Activated CD8-positive, alpha-beta T cell treated with anti-CD3 and anti-CD28 coated beads for 36 hours (primary cell): ENCODE data around the gene LRP3. TPM values are rescaled to one million over a fixed set of nuclear protein-coding genes. Genes with fewer than 3 reads are reported as not detected.

Experiments
- ATAC-seq: fragments of 200-7000 bp; cut with Tn5 transposase; one replicate; pipeline ENCODE4 v1.10.0; 2021; ENCODE audit warnings: mild to moderate bottlenecking, moderate library complexity
- CTCF ChIA-PET: fragments of 350-600 bp; sonication (Branson Sonifier 250); formaldehyde crosslinking; loops from one replicate; lab custom pipeline; 2021; ENCODE audit warnings: antibody characterized with exemption; lab: Charles Lee
- POLR2A ChIA-PET: fragments of 350-600 bp; sonication (Branson Sonifier 250); formaldehyde crosslinking; loops from one replicate; lab custom pipeline; 2021; ENCODE audit warnings: antibody characterized with exemption; lab: Charles Lee
- DNase-seq: peaks from one replicate; pipeline ENCODE4 v3.0.0-alpha.2; 2020
- H3K27ac Mint-ChIP-seq: one replicate; pipeline ENCODE4 v1.8.0; 2021; ENCODE audit warnings: mild to moderate bottlenecking, mixed read lengths
- H3K27me3 Mint-ChIP-seq: one replicate; pipeline ENCODE4 v1.8.0; 2021; ENCODE audit warnings: mixed read lengths
- H3K36me3 Mint-ChIP-seq: one replicate; pipeline ENCODE4 v1.8.0; 2021; ENCODE audit warnings: low read depth, mixed read lengths
- H3K4me1 Mint-ChIP-seq: one replicate; pipeline ENCODE4 v1.8.0; 2021; ENCODE audit warnings: low read depth, mixed read lengths
- H3K4me3 Mint-ChIP-seq: one replicate; pipeline ENCODE4 v1.8.0; 2021; ENCODE audit warnings: mild to moderate bottlenecking, moderate library complexity, mixed read lengths
- H3K9me3 Mint-ChIP-seq: one replicate; pipeline ENCODE4 v1.8.0; 2021; ENCODE audit warnings: mixed read lengths
- CTCF ChIP-seq: fragments of 200-600 bp; IDR thresholded peaks from one replicate; pipeline ENCODE4 v1.8.0; 2022; ENCODE audit warnings: antibody characterized with exemption, mild to moderate bottlenecking
- intact Hi-C: fragments of 100-400 bp; cut with micrococcal nuclease; formaldehyde crosslinking; loops from one replicate; pipeline ENCODE4 v1.10.0; 2022
- total RNA-seq, 2 experiments: library from RNA; stranded (reverse); gene quantifications; one replicate each; pipeline ENCODE4 v1.2.3, GENCODE V29; 2021

LRP3 gene
- total RNA-seq, 2 experiments from 2014 or later, result 0.27 to 0.31 TPM

GRCh38 chr19:33227870-33228599 lies 33.9 kb downstream of the LRP3 start:
- TF ChIP-seq CTCF, result no peak
- H3K4me3 Mint-ChIP-seq, result no peak overlapping the region
- H3K36me3 Mint-ChIP-seq, result peaks cover 4% of the 10 kb centered on the region
- intact Hi-C loops, result no loop called here
- POLR2A ChIA-PET, result no interaction called here
- ATAC-seq, result no peak
- CTCF ChIA-PET, result interaction anchor here (1.1 to 1.6 kb wide), 3 partner anchors 44 to 181 kb away, joined by 4 to 5 read pairs (median 4); partner anchors contain the start of gene CEBPA
- no peak for DNase-seq
- no peak overlapping the region for H3K27ac Mint-ChIP-seq
- H3K9me3 Mint-ChIP-seq, result peaks cover 14% of the 10 kb centered on the region
- H3K4me1 Mint-ChIP-seq, result peaks cover 7% of the 10 kb centered on the region
- H3K27me3 Mint-ChIP-seq, result peaks cover 56% of the 10 kb centered on the region

GRCh38 chr19:33229962-33230361 lies 35.8 kb downstream of the LRP3 start:
- Mint-ChIP-seq H3K4me3 (no peak overlapping the region), H3K36me3 (peaks cover 4% of the 10 kb centered on the region), H3K9me3 (peaks cover 14% of the 10 kb centered on the region), H3K27ac (no peak overlapping the region), H3K4me1 (peaks cover 6% of the 10 kb centered on the region), H3K27me3 (peaks cover 43% of the 10 kb centered on the region)
- no peak for DNase-seq
- POLR2A ChIA-PET, result no interaction called here
- CTCF ChIA-PET, result no interaction called here
- TF ChIP-seq CTCF, result no peak
- intact Hi-C loops, result no loop called here
- ATAC-seq, result no peak

- Mint-ChIP-seq H3K4me1 (peaks cover under 1% of the 10 kb centered on the region), H3K27me3 (peaks cover 36% of the 10 kb centered on the region), H3K9me3 (peaks cover 14% of the 10 kb centered on the region), H3K4me3 (no peak overlapping the region), H3K27ac (no peak overlapping the region), H3K36me3 (peaks cover 4% of the 10 kb centered on the region)
- POLR2A ChIA-PET, result interaction anchor here (0.9 to 1.3 kb wide), 2 partner anchors 10 to 35 kb away, joined by 3 read pairs; no protein-coding TSS in a partner anchor
- CTCF ChIA-PET, result interaction anchor here (1.1 to 1.2 kb wide), 2 partner anchors 14 to 49 kb away, joined by 3 read pairs; no protein-coding TSS in a partner anchor
- TF ChIP-seq CTCF, result no peak
- DNase-seq (no peak), ATAC-seq (no peak)
- intact Hi-C loops, result no loop called here
Observed at GRCh38 chr19:33231511-33231910, 37.4 kb downstream of the LRP3 start.

GRCh38 chr19:33232656-33233055 lies 38.5 kb downstream of the LRP3 start:
- Mint-ChIP-seq H3K27ac (no peak overlapping the region), H3K4me3 (no peak overlapping the region), H3K9me3 (peaks cover 10% of the 10 kb centered on the region), H3K4me1 (no peaks in the 10 kb centered on the region), H3K36me3 (no peaks in the 10 kb centered on the region), H3K27me3 (peaks cover 29% of the 10 kb centered on the region)
- ATAC-seq (no peak), DNase-seq (no peak)
- intact Hi-C loops, result no loop called here
- POLR2A ChIA-PET, result no interaction called here
- TF ChIP-seq CTCF, result no peak
- CTCF ChIA-PET, result no interaction called here
